BLaER1 treated with 17β-estradiol and CSF1 and Interleukin-3, amounts not matched to agents 10 nM and 100 nM (cell line): Measurements from ENCODE around the gene CSGALNACT2.

Experiments used
- H3K27ac ChIP-seq, 11 experiments: shearing (Covaris generic); formaldehyde crosslinking; 2 replicates each; pipeline ENCODE4 v1.8.1; 2022
- H3K27me3 ChIP-seq, 11 experiments: shearing (Covaris generic); formaldehyde crosslinking; 2 replicates each; pipeline ENCODE4 v1.8.1; 2022
- H3K36me3 ChIP-seq, 11 experiments: shearing (Covaris generic); formaldehyde crosslinking; 2 replicates each; pipeline ENCODE4 v1.8.1; 2022
- H3K4me1 ChIP-seq, 10 experiments: shearing (Covaris generic); formaldehyde crosslinking; 2 replicates each; pipeline ENCODE4 v1.8.1; 2022
- H3K4me2 ChIP-seq, 11 experiments: shearing (Covaris generic); formaldehyde crosslinking; 2 replicates each; pipeline ENCODE4 v1.8.1; 2022
- H3K4me3 ChIP-seq, 10 experiments: shearing (Covaris generic); formaldehyde crosslinking; 2 replicates each; pipeline ENCODE4 v1.8.1; 2022
- H3K9ac ChIP-seq, 11 experiments: shearing (Covaris generic); formaldehyde crosslinking; 2 replicates each; pipeline ENCODE4 v1.8.1; 2022
- H3K9me3 ChIP-seq, 11 experiments: shearing (Covaris generic); formaldehyde crosslinking; replicated peaks in 1 of 11; 2 replicates each; pipeline ENCODE4 v1.8.1; 2022
- H4K20me1 ChIP-seq, 11 experiments: shearing (Covaris generic); formaldehyde crosslinking; 2 replicates each; pipeline ENCODE4 v1.8.1; 2022
- Cebpa-rat ChIP-seq, 11 experiments: shearing (Covaris generic); IDR thresholded peaks; 2 replicates each; pipeline ENCODE4 v1.8.1; 2022

Gene CSGALNACT2

GRCh38 chr10:43099928-43100327 is 38.3 kb upstream of the CSGALNACT2 start:
- Histone ChIP-seq H3K9ac (no peak overlapping the region), H3K4me1 (peaks cover 6 to 27% (median 19%) of the 10 kb centered on the region in 10 experiments), H3K4me2 (no peak overlapping the region), H3K27ac (no peak overlapping the region), H3K9me3 (no peaks in the 10 kb centered on the region), H3K4me3 (no peak overlapping the region), H3K27me3 (peaks cover 15 to 26% (median 20%) of the 10 kb centered on the region in 11 experiments), H3K36me3 (no peaks in the 10 kb centered on the region), H4K20me1 (no peaks in the 10 kb centered on the region; a peak in 2 of 22 replicates)
- no peak for TF ChIP-seq Cebpa-rat (IDR thresholded peaks at IDR 0.05)

GRCh38 chr10:43100366-43100765 is 37.9 kb upstream of the CSGALNACT2 start:
- H3K4me3 ChIP-seq = no peak overlapping the region
- no peak overlapping the region for H3K27ac ChIP-seq
- H3K9me3 ChIP-seq = no peaks in the 10 kb centered on the region
- no peak overlapping the region for H3K4me2 ChIP-seq
- no peaks in the 10 kb centered on the region; a peak in 2 of 22 replicates for H4K20me1 ChIP-seq
- peaks cover 19 to 30% (median 24%) of the 10 kb centered on the region in 11 experiments for H3K27me3 ChIP-seq
- H3K36me3 ChIP-seq = no peaks in the 10 kb centered on the region
- TF ChIP-seq Cebpa-rat (IDR thresholded peaks at IDR 0.05) = no peak
- no peak overlapping the region for H3K9ac ChIP-seq
- H3K4me1 ChIP-seq = peaks cover 9 to 31% (median 23%) of the 10 kb centered on the region in 10 experiments

- H3K4me1 ChIP-seq = peaks cover 27 to 44% (median 36%) of the 10 kb centered on the region in 10 experiments
- peaks cover 19 to 30% (median 24%) of the 10 kb centered on the region in 11 experiments for H3K27me3 ChIP-seq
- H3K36me3 ChIP-seq = no peaks in the 10 kb centered on the region
- no peak for TF ChIP-seq Cebpa-rat (IDR thresholded peaks at IDR 0.05)
- H3K9me3 ChIP-seq = no peaks in the 10 kb centered on the region
- H3K9ac ChIP-seq = no peak overlapping the region
- H3K4me2 ChIP-seq = no peak overlapping the region
- H3K27ac ChIP-seq = no peak overlapping the region
- H4K20me1 ChIP-seq = no peaks in the 10 kb centered on the region; a peak in 1 of 22 replicates
- H3K4me3 ChIP-seq = no peak overlapping the region
Measured at GRCh38 chr10:43102063-43102828, 36.0 kb upstream of the CSGALNACT2 start.

- peak overlapping the region in 8 of 11 experiments; percentile 14 to 60 (median 38); a peak in 14 of 22 replicates for H3K27ac ChIP-seq
- no peaks in the 10 kb centered on the region for H3K36me3 ChIP-seq
- H3K4me2 ChIP-seq = peak overlapping the region; percentile 89 to 99 (median 93)
- no peaks in the 10 kb centered on the region for H3K9me3 ChIP-seq
- H3K4me3 ChIP-seq = peak overlapping the region; percentile 48 to 69 (median 58)
- H4K20me1 ChIP-seq = no peaks in the 10 kb centered on the region; a peak in 1 of 22 replicates
- peaks cover 39 to 62% (median 51%) of the 10 kb centered on the region in 10 experiments for H3K4me1 ChIP-seq
- TF ChIP-seq Cebpa-rat (IDR thresholded peaks at IDR 0.05) = no peak
- peaks cover 19 to 30% (median 24%) of the 10 kb centered on the region in 11 experiments for H3K27me3 ChIP-seq
- peak overlapping the region; percentile 48 to 73 (median 62); a peak in 18 of 22 replicates for H3K9ac ChIP-seq
Measured at GRCh38 chr10:43105102-43105955, 32.9 kb upstream of the CSGALNACT2 start.

GRCh38 chr10:43105956-43106229 is 32.4 kb upstream of the CSGALNACT2 start:
- Histone ChIP-seq H4K20me1 (no peaks in the 10 kb centered on the region; a peak in 1 of 22 replicates), H3K4me2 (peak overlapping the region; percentile 89 to 99 (median 93)), H3K4me1 (peaks cover 44 to 67% (median 56%) of the 10 kb centered on the region in 10 experiments), H3K36me3 (no peaks in the 10 kb centered on the region), H3K27ac (peak overlapping the region in 8 of 11 experiments; percentile 7 to 60 (median 38); a peak in 12 of 22 replicates), H3K27me3 (peaks cover 19 to 30% (median 24%) of the 10 kb centered on the region in 11 experiments), H3K4me3 (peak overlapping the region in 1 of 10 experiments; percentile 58; a peak in 1 of 20 replicates), H3K9me3 (no peaks in the 10 kb centered on the region), H3K9ac (peak overlapping the region in 7 of 11 experiments; percentile 7 to 66 (median 32); a peak in 10 of 22 replicates)
- TF ChIP-seq Cebpa-rat (IDR thresholded peaks at IDR 0.05) = no peak

- peak overlapping the region; percentile 89 to 99 (median 93); a peak in 21 of 22 replicates for H3K4me2 ChIP-seq
- no peaks in the 10 kb centered on the region for H3K9me3 ChIP-seq
- H3K36me3 ChIP-seq = no peaks in the 10 kb centered on the region
- H3K27me3 ChIP-seq = peaks cover 19 to 30% (median 24%) of the 10 kb centered on the region in 11 experiments
- H3K27ac ChIP-seq = peak overlapping the region in 7 of 11 experiments; percentile 7 to 60 (median 49); a peak in 6 of 22 replicates
- no peaks in the 10 kb centered on the region; a peak in 1 of 22 replicates for H4K20me1 ChIP-seq
- peaks cover 47 to 67% (median 57%) of the 10 kb centered on the region in 10 experiments for H3K4me1 ChIP-seq
- no peak overlapping the region for H3K4me3 ChIP-seq
- peak overlapping the region in 4 of 11 experiments; percentile 11 to 66 (median 46); a peak in 6 of 22 replicates for H3K9ac ChIP-seq
- no peak for TF ChIP-seq Cebpa-rat (IDR thresholded peaks at IDR 0.05)
Measured at GRCh38 chr10:43106256-43107091, 31.8 kb upstream of the CSGALNACT2 start.

- Histone ChIP-seq H3K4me2 (peak overlapping the region in 5 of 11 experiments; percentile 3 to 95 (median 88); a peak in 7 of 22 replicates), H3K27ac (no peak overlapping the region), H3K4me3 (no peak overlapping the region), H3K27me3 (peaks cover 13 to 15% (median 14%) of the 10 kb centered on the region in 11 experiments), H4K20me1 (no peaks in the 10 kb centered on the region; a peak in 1 of 22 replicates), H3K36me3 (no peaks in the 10 kb centered on the region), H3K4me1 (peaks cover 58 to 82% (median 70%) of the 10 kb centered on the region in 10 experiments), H3K9ac (no peak overlapping the region), H3K9me3 (no peaks in the 10 kb centered on the region)
- TF ChIP-seq Cebpa-rat (IDR thresholded peaks at IDR 0.05) = no peak
Measured at GRCh38 chr10:43108951-43109350, 29.3 kb upstream of the CSGALNACT2 start.

GRCh38 chr10:43109671-43110249 is 28.5 kb upstream of the CSGALNACT2 start:
- Histone ChIP-seq H3K27me3 (peaks cover 5 to 7% (median 6%) of the 10 kb centered on the region in 11 experiments), H3K9me3 (no peaks in the 10 kb centered on the region), H3K4me2 (peak overlapping the region; percentile 68 to 95 (median 84)), H3K4me3 (no peak overlapping the region), H3K4me1 (peaks cover 55 to 84% (median 72%) of the 10 kb centered on the region in 10 experiments), H3K9ac (peak overlapping the region in 3 of 11 experiments; percentile 35 to 60 (median 51); a peak in 2 of 22 replicates), H3K36me3 (no peaks in the 10 kb centered on the region), H3K27ac (peak overlapping the region in 8 of 11 experiments; percentile 25 to 77 (median 70); a peak in 8 of 22 replicates), H4K20me1 (no peaks in the 10 kb centered on the region)
- no peak for TF ChIP-seq Cebpa-rat (IDR thresholded peaks at IDR 0.05)
